IPS-18c (cell line): ENCODE measurements around the gene RBM38.
"Not testable (repeated sequence)": the region's sequence is repeated elsewhere in the genome, so short reads cannot be mapped to it uniquely, and the experiment has no call there.

Experiments
- H3K4me3 ChIP-seq: 2 replicates; pipeline ENCODE4 v1.7.0; 2013; ENCODE audit warnings: low read depth, mild to moderate bottlenecking, low read length, moderate library complexity; ENCODE audit not compliant: insufficient read depth
- H3K9me3 ChIP-seq: one replicate; pipeline ENCODE4 v1.6.1; 2013; ENCODE audit warnings: mild to moderate bottlenecking, low read length, moderate library complexity; ENCODE audit not compliant: control insufficient read depth, insufficient read depth

The RBM38 gene

DNA sequence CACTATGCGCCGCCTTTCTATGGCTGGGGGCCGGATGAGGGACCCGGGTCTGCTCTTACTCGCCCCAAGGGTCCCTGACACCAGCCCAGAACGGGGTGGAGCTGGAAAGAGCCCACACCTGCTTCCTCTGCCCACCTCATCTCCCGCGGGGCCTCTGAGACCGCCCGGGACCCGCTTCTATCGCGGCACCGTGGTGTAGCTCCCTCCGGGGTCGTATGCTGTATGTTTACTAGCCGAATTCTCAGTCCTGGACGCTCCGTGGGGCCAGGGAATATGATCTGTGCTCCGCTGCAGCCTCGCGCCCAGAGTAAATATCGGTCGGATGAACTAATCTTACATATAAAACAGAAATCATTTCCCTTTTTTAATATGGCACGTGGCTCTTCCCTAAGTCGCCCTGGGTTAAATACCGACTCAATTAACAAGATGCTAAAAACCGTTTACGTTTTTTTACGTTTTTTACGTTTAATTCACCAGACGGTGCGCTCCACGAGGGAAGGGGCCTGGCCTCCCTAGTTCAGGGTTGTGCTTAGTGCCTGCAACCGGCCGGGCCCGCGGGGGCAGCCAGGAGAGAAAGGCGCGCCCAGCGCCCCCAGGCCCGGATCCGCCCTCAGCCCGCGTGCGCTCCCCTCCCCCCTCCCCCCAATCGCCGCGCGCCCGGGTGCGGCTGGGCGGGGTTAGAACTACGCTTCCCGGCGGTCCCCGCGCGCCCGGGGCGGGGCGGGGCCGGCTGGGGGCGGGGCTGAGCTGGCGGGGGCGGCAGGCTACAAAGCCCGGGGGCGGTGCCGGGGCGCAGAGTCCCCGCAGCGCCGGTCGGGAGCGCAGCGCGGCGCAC is at the start of gene RBM38:
TSS of gene RBM38 (plus strand) at position 793 of the 835 bp plus-strand sequence. CDS start 186 bp downstream, outside the sequence.
- peak within 1 kb of the TSS; percentile 70 for H3K4me3 ChIP-seq
- H3K9me3 ChIP-seq = no peaks in the 10 kb centered on the region

DNA sequence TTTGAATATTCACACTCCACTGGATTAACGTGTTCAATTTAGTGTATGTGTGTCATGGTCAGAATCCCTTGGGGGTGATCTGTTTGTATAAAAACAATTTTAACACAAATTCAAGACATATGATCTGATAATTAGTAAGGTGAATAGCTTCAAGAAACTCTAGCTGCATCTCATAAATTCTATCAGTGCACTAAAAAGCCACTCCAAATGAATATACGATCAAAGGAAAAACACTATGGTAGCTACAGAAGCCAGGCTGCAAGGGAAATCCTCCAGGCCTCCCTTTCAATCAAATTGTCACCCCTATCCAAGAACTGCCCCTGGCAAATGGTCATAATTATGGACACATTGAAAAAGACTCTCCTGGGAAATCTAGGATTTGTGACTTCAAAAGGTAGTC is 49.5 kb upstream of the RBM38 start:
- Histone ChIP-seq H3K4me3 (no peak overlapping the region), H3K9me3 (no peaks in the 10 kb centered on the region)

GRCh38 chr20:57342829-57343228 is 48.4 kb upstream of the RBM38 start:
- Histone ChIP-seq H3K9me3 (no peaks in the 10 kb centered on the region), H3K4me3 (no peak overlapping the region)

- Histone ChIP-seq H3K4me3 (no peak overlapping the region), H3K9me3 (no peaks in the 10 kb centered on the region)
Observed at GRCh38 chr20:57346477-57346876, 44.7 kb upstream of the RBM38 start.

DNA sequence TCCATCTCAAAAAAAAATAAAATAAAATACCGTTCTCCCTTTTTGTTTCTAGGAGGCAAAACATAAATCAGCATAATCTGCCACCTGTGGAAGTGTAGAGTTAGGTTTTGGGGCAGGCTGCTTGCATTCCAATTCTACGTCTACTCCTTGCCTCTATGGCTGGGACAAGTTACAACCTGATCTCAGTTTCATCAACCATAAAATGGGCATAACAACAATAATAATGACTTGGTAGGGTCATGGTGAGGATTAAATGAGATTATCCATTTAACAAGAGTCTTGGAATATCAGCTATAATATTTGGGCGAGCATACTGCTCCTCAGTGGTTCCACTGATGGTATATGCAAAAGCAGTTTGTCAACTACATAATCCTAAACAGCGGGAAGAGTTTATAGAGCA is 43.8 kb upstream of the RBM38 start:
- H3K9me3 ChIP-seq = no peaks in the 10 kb centered on the region
- no peak overlapping the region for H3K4me3 ChIP-seq

GRCh38 chr20:57348200-57348921 is 42.8 kb upstream of the RBM38 start:
- not testable (repeated sequence) for H3K9me3 ChIP-seq, H3K4me3 ChIP-seq

- not testable (repeated sequence) for H3K9me3 ChIP-seq, H3K4me3 ChIP-seq
Observed at GRCh38 chr20:57348922-57349574, 42.1 kb upstream of the RBM38 start.

DNA sequence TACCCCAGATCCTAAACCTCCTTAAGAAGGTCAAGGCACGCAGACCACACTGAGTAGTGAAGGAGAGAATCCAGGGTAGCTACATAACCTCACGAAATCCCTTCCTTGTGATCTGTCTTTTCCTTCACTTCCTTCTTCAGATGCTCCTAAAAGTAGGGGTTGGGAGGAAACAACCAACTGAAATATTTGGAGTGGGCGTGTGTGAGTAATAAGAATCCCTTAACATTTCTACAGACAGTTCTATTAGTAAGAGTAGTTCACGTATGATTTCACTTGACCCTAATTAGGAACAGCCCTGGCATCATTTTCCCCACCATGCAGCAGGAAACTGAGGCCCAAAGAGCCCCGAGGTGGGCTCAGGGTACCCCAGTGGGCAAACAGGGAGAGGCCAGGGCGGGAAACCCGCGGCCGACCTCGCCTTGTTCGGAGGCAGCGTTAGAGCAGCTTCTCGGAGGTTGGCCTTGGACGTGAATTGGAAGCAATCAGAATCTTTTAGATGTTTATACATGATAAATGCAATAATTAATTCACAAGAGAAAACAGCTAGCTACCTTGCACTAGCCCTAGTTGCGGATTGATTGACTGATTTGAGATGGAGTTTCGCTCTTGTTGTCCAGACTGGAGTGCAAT is 41.0 kb upstream of the RBM38 start:
- no peak overlapping the region for H3K4me3 ChIP-seq
- no peaks in the 10 kb centered on the region for H3K9me3 ChIP-seq

DNA sequence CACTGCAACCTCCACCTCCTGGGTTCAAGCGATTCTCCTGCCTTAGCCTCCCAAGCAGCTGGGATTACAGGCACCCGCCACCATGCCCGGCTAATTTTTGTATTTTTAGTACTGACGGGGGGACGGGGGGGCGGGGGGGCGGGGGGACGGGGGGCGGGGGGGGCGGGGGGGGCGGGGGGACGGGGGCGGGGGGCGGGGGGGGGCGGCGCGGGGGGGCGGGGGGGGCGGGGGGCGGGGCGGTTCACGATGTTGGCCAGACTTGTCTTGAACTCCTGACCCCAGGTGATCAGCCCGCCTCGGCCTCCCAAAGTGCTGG is 40.5 kb upstream of the RBM38 start:
- not testable (repeated sequence) for H3K9me3 ChIP-seq
- H3K4me3 ChIP-seq = peak overlapping the region; percentile 73; the same call in 1 of the 2 replicates

GRCh38 chr20:57351042-57351783 is 40.0 kb upstream of the RBM38 start, which contains the start of gene RAE1:
Gene RAE1, plus strand, starts transcription at chr20:57351255. Its CDS starts 2,784 bp downstream, at chr20:57354039.
- H3K9me3 ChIP-seq = no peaks in the 10 kb centered on the region
- H3K4me3 ChIP-seq = peak within 1 kb of the TSS; percentile 73

DNA sequence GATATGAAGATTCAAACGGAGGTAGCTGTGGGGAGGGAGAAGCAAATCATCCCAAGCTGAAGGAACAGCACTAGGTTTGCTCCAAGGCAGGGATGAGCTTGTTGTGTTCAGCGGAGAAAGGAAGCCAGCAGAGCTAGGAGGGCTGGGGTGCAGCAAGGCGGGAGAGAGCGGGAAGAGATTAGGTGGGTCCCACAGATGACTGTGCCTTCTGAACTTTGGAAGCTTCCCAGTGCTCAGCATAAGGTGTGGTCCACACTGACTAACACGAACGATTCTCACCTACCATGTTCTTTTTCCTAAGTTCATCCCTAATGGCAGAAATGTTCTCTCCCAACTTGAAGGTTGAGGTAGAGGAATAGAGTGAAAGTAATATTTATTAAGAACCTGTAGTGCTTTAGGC is 38.9 kb upstream of the RBM38 start:
- peak overlapping the region; percentile 73 for H3K4me3 ChIP-seq
- H3K9me3 ChIP-seq = no peaks in the 10 kb centered on the region

DNA sequence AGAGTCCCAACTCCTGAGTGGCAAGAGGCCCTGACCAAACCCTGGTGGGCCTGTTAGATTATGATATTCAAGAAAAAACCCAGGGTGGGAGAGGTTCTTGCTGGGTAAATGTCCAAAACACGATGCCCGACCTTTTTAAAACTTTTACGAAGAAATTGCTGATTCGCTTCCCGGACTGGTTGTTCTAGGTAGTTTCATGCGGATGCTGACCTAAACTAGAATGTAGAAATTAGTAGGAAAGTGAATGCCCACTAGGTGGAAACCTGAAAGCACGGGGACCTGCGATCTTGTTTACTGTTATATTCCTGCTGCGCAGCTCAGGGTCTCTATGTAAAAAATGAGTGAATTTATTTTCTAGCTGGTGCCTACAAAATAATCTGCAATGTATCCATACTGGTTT is 37.8 kb upstream of the RBM38 start:
- Histone ChIP-seq H3K9me3 (no peaks in the 10 kb centered on the region), H3K4me3 (no peak overlapping the region)

DNA sequence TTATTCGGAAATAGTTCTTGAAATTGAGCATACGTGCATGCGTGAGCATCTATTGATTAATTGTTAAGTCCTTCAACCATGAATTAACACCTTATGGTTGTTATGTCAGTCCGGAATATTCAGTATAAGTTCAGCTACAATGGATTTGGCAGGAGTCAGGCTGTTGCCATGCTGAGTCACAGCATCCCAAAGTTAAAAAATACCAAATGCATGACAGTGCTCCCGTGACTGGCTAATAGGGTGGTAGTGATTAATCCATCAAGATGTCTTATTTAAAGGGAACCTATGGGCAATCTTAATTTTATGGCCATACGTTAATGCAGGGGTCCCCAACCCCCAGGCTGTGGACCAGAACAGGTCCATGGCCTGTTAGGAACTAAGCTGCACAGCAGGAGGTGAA is 29.7 kb upstream of the RBM38 start:
- Histone ChIP-seq H3K4me3 (no peak overlapping the region), H3K9me3 (no peaks in the 10 kb centered on the region)

DNA sequence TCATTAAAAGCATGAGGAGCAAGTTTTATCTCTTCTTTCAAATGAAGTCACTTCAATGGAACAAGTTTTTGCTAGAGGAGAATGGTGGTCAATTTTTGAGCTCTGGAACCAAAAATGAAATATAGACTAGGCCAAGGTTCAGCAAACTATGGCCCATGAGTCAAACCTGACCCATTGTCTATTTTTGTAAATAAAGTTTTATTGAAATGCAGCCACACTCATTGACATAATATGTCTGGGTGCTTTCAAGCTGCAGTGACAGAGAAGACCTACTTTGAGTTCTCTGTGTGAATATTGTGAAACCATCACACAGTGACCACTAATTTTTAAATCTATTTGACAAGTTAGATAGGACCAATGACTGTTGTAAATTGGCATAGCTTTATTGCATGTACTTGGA is 26.7 kb upstream of the RBM38 start:
- no peaks in the 10 kb centered on the region for H3K9me3 ChIP-seq
- H3K4me3 ChIP-seq = no peak overlapping the region

- no peaks in the 10 kb centered on the region for H3K9me3 ChIP-seq
- no peak overlapping the region for H3K4me3 ChIP-seq
Observed at GRCh38 chr20:57369596-57369995, 21.6 kb upstream of the RBM38 start.

DNA sequence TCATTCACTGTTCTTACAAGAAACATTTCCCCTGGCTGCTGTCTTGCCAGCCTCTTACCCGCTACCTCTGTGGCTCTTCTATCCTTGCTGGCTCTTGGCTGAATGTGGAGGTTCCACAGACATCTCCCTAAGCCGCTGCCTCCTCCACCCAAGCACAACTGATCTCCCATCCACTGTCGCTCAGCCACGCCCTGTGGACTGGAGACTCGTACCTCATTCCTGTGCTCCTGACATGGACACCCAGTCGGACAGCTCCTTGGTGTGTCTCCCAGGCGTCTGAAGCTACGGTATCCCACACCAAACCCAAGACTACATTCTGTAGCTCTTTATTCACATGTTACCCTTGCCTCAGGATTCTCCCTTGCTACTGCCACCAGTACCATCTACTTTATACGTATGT is 20.9 kb upstream of the RBM38 start:
- Histone ChIP-seq H3K4me3 (no peak overlapping the region), H3K9me3 (no peaks in the 10 kb centered on the region)

DNA sequence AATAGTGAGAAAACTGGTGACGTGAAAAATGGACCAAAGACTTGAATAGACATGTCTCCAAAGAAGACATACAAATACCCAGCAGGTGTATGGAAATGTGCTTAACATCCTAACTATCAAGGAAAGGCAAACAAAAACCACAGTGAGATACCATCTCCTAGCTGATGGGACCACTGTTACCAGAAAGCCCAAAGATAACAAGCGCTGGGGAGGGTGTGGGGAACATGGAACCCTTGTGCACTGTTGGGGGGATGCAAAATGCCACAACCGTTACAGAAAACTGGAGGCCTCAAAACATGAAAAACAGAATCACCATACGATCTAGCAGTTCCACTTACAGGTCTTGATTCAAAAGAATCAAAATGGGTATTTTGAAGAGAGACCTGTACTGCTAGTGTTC is 19.8 kb upstream of the RBM38 start:
- no peak overlapping the region for H3K4me3 ChIP-seq
- no peaks in the 10 kb centered on the region for H3K9me3 ChIP-seq
